Measurements from ENCODE around the gene NHERF1. TPM values are rescaled to one million over a fixed set of nuclear protein-coding genes. Genes with fewer than 3 reads are reported as not detected.

The NHERF1 gene
- total RNA-seq, 1 donor = 22.1 TPM

DNA sequence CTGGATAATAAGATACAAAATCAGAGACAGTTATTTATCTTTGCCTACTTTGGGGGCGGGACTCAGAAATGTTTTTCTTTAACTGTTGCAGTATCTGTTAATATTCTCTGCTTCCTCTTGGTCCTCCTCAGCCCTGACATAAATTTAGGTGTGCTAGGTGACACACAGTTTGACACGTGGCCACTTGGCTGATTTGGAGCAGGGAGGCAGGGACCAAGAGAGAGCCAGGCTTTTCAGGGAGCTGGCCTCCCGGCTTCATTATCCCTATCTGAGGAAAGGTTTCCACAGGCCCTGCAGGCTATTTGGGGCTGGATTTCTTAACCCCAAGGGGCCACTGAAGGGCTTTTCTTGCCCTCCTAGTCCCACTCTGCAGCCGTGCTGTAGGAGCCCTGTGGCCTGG is 47.8 kb downstream of the NHERF1 start:
- no peak overlapping the region for H3K4me2 ChIP-seq (ENCODE audit: insufficient read depth, low read length)
- H3K4me1 ChIP-seq (ENCODE audit: insufficient read depth, low read length) = no peaks in the 10 kb centered on the region
- no peaks in the 10 kb centered on the region for H3K27me3 ChIP-seq (ENCODE audit: insufficient read depth, low read length)
- H4K20me1 ChIP-seq (ENCODE audit: insufficient read depth, low read length) = no peaks in the 10 kb centered on the region
- H3K79me2 ChIP-seq (ENCODE audit: insufficient read depth, low read length) = no peaks in the 10 kb centered on the region
- H3K4me3 ChIP-seq (ENCODE audit: insufficient read depth, low read length) = no peak overlapping the region
- TF ChIP-seq, protein P1, sequence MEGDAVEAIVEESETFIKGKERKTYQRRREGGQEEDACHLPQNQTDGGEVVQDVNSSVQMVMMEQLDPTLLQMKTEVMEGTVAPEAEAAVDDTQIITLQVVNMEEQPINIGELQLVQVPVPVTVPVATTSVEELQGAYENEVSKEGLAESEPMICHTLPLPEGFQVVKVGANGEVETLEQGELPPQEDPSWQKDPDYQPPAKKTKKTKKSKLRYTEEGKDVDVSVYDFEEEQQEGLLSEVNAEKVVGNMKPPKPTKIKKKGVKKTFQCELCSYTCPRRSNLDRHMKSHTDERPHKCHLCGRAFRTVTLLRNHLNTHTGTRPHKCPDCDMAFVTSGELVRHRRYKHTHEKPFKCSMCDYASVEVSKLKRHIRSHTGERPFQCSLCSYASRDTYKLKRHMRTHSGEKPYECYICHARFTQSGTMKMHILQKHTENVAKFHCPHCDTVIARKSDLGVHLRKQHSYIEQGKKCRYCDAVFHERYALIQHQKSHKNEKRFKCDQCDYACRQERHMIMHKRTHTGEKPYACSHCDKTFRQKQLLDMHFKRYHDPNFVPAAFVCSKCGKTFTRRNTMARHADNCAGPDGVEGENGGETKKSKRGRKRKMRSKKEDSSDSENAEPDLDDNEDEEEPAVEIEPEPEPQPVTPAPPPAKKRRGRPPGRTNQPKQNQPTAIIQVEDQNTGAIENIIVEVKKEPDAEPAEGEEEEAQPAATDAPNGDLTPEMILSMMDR (IDR thresholded peaks at IDR 0.05; ENCODE audit: extremely low read depth, low read depth, low read length) = no peak
- H2AFZ ChIP-seq (ENCODE audit: low read length) = no peak overlapping the region
- no peak for DNase-seq (ENCODE audit: insufficient read length, low spot score, missing footprints)
- no peaks in the 10 kb centered on the region for H3K9me3 ChIP-seq (ENCODE audit: low read depth, low read length)
- no peak overlapping the region for H3K27ac ChIP-seq (ENCODE audit: low read depth, low read length)
- peaks cover 65% of the 10 kb centered on the region for H3K36me3 ChIP-seq (ENCODE audit: insufficient read depth, low read length)

DNA sequence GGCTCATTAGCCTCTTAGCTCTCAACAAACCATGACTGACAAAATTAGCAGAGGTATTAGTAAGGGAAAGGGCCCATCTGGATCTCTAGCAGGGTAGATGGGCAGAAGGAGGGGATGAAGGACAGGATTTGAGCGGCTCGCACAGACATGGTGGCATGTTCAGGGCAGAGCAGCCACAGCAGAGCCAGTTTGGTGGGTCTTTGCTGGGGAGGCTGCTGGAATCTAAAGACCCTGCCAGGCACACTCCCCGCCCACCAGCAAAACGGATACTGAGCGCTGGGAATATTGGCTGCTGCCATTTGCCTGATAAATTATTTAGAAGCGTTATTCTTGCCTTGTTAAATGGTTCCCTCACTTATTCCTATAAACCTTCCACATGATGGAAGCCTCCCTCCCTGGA is 48.4 kb downstream of the NHERF1 start:
- no peaks in the 10 kb centered on the region for H4K20me1 ChIP-seq (ENCODE audit: insufficient read depth, low read length)
- DNase-seq (ENCODE audit: insufficient read length, low spot score, missing footprints) = no peak
- TF ChIP-seq, protein P1 (IDR thresholded peaks at IDR 0.05; ENCODE audit: extremely low read depth, low read depth, low read length) = no peak
- H3K9me3 ChIP-seq (ENCODE audit: low read depth, low read length) = no peaks in the 10 kb centered on the region
- H3K79me2 ChIP-seq (ENCODE audit: insufficient read depth, low read length) = no peaks in the 10 kb centered on the region
- H2AFZ ChIP-seq (ENCODE audit: low read length) = no peak overlapping the region
- no peak overlapping the region for H3K4me3 ChIP-seq (ENCODE audit: insufficient read depth, low read length)
- H3K27me3 ChIP-seq (ENCODE audit: insufficient read depth, low read length) = no peaks in the 10 kb centered on the region
- H3K36me3 ChIP-seq (ENCODE audit: insufficient read depth, low read length) = peaks cover 68% of the 10 kb centered on the region
- H3K4me2 ChIP-seq (ENCODE audit: insufficient read depth, low read length) = no peak overlapping the region
- H3K27ac ChIP-seq (ENCODE audit: low read depth, low read length) = no peak overlapping the region
- no peaks in the 10 kb centered on the region for H3K4me1 ChIP-seq (ENCODE audit: insufficient read depth, low read length)

DNA sequence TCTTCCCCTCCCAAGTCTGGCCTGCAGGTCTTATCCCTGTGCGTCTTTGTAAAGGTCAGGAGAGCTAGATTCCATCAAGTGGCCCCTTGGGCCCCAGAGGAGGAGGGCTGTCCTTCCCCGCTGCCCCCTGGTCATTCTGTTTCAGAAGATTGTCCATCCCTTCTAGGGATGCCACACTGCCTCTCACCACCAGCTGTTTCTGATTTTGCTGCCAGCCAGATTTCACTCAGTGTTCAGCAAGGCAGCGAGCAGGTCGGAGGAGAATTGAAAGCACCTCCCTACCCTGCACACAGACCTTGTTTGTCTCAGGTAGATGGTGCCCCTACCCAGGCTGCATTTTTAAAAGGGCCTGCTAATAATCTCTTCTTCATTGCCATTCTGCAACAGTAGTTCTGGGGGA is 49.4 kb downstream of the NHERF1 start:
- DNase-seq (ENCODE audit: insufficient read length, low spot score, missing footprints) = no peak
- no peaks in the 10 kb centered on the region for H3K4me1 ChIP-seq (ENCODE audit: insufficient read depth, low read length)
- H3K9me3 ChIP-seq (ENCODE audit: low read depth, low read length) = no peaks in the 10 kb centered on the region
- H3K36me3 ChIP-seq (ENCODE audit: insufficient read depth, low read length) = peaks cover 70% of the 10 kb centered on the region
- H3K27me3 ChIP-seq (ENCODE audit: insufficient read depth, low read length) = no peaks in the 10 kb centered on the region
- no peak overlapping the region for H2AFZ ChIP-seq (ENCODE audit: low read length)
- H3K4me2 ChIP-seq (ENCODE audit: insufficient read depth, low read length) = no peak overlapping the region
- H3K27ac ChIP-seq (ENCODE audit: low read depth, low read length) = no peak overlapping the region
- H3K79me2 ChIP-seq (ENCODE audit: insufficient read depth, low read length) = no peaks in the 10 kb centered on the region
- H3K4me3 ChIP-seq (ENCODE audit: insufficient read depth, low read length) = no peak overlapping the region
- no peaks in the 10 kb centered on the region for H4K20me1 ChIP-seq (ENCODE audit: insufficient read depth, low read length)
- TF ChIP-seq, protein P1 (IDR thresholded peaks at IDR 0.05; ENCODE audit: extremely low read depth, low read depth, low read length) = no peak

DNA sequence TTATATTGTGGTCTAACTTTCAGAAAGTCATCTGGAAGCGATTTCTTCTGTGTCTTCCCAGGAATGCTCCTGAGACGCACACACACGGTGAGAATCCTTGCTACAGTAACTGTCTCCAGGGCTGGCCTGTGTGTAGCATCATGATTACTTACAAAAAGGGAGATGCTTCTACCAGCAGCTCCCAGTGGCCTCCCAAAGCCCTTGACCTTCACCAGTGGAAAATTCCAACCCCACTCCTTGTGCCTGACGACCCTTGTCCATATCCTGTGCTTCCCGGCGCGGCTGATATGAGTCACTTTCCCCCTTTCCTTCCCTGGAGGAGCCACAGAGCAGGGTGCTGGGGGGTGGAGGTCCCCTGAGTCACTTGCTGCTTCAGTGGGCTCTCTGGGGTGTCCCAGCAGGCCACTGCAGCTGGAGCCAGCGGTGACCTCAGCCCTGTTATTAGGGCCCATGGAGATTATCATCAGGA is 49.8 kb downstream of the NHERF1 start:
- H3K79me2 ChIP-seq (ENCODE audit: insufficient read depth, low read length) = no peaks in the 10 kb centered on the region
- H3K4me3 ChIP-seq (ENCODE audit: insufficient read depth, low read length) = no peak overlapping the region
- H3K4me1 ChIP-seq (ENCODE audit: insufficient read depth, low read length) = no peaks in the 10 kb centered on the region
- peaks cover 71% of the 10 kb centered on the region for H3K36me3 ChIP-seq (ENCODE audit: insufficient read depth, low read length)
- no peak overlapping the region for H2AFZ ChIP-seq (ENCODE audit: low read length)
- TF ChIP-seq, protein P1 (IDR thresholded peaks at IDR 0.05; ENCODE audit: extremely low read depth, low read depth, low read length) = no peak
- H3K27me3 ChIP-seq (ENCODE audit: insufficient read depth, low read length) = no peaks in the 10 kb centered on the region
- no peaks in the 10 kb centered on the region for H3K9me3 ChIP-seq (ENCODE audit: low read depth, low read length)
- DNase-seq (ENCODE audit: insufficient read length, low spot score, missing footprints) = no peak
- H3K27ac ChIP-seq (ENCODE audit: low read depth, low read length) = no peak overlapping the region
- H3K4me2 ChIP-seq (ENCODE audit: insufficient read depth, low read length) = no peak overlapping the region
- no peaks in the 10 kb centered on the region for H4K20me1 ChIP-seq (ENCODE audit: insufficient read depth, low read length)
